Peyer's patch (tissue), 4 donors: Measurements from ENCODE around the gene TMEM176A. TPM values are rescaled to one million over a fixed set of nuclear protein-coding genes. Genes with fewer than 3 reads are reported as not detected.

ENCODE experiments used
- DNase-seq, 3 donors: peaks; one replicate each; pipeline ENCODE4 v3.0.0-alpha.2; 2017 to 2019
- H3K27ac ChIP-seq, 4 donors: fragments of 200-600 bp; sonication (generic); one replicate each; pipeline ENCODE4 v1.5.1; 2016 to 2019
- H3K27me3 ChIP-seq, 2 donors: fragments of 200-600 bp; sonication (generic); one replicate each; pipeline ENCODE4 v1.5.1; 2019
- H3K36me3 ChIP-seq, 3 donors: fragments of 200-600 bp; sonication (generic); one replicate each; pipeline ENCODE4 v1.5.1; 2016 to 2019
- H3K4me1 ChIP-seq, 4 donors: fragments of 200-600 bp; sonication (generic); one replicate each; pipeline ENCODE4 v1.5.1; 2016 to 2019
- H3K4me3 ChIP-seq, 4 donors: fragments of 200-600 bp; sonication (generic); 1 replicate in 3 of 4; 2 replicates in 1 of 4; pipeline ENCODE4 v1.5.1; 2016 to 2019; ENCODE audit warnings: mild to moderate bottlenecking in 1 of 4
- H3K9me3 ChIP-seq, 4 donors: fragments of 200-600 bp; sonication (generic); one replicate each; pipeline ENCODE4 v1.5.1; 2016 to 2019; ENCODE audit warnings: mild to moderate bottlenecking in 1 of 4
- CTCF ChIP-seq, 6 experiments: fragments of 450-650 bp in 4 of 6; fragments of 200-600 bp in 2 of 6; sonication (generic) in 1 of 6; IDR thresholded peaks; one replicate each; pipeline ENCODE4 v1.5.1; 2017 to 2019; ENCODE audit warnings: antibody characterized with exemption in 6 of 6, mild to moderate bottlenecking in 3 of 6, moderate library complexity in 1 of 6
- POLR2A ChIP-seq, 2 donors: fragments of 450-650 bp; IDR thresholded peaks; one replicate each; pipeline ENCODE4 v1.5.1; 2017; ENCODE audit warnings: antibody characterized with exemption in 2 of 2, mild to moderate bottlenecking in 2 of 2, moderate library complexity in 2 of 2
- total RNA-seq, 4 donors: library from RNA; depleted of rRNA; stranded (reverse); fragments of >200 nt; gene quantifications; one replicate each; pipeline ENCODE4 v1.1.0, GENCODE V29; 2016

The TMEM176A gene
- total RNA-seq, 4 donors from 2014 or later, result 88.3 to 338 (median 232) TPM

- Histone ChIP-seq H3K27ac (peak overlapping the region; percentile 26 to 67 (median 60)), H3K36me3 (no peaks in the 10 kb centered on the region), H3K9me3 (no peaks in the 10 kb centered on the region), H3K27me3 (no peaks in the 10 kb centered on the region), H3K4me3 (no peak overlapping the region), H3K4me1 (peaks cover 0 to 12% (median 0%) of the 10 kb centered on the region in 4 donors)
- DNase-seq, result peak in 2 of 3 donors; percentile 51 to 78
- no peak for TF ChIP-seq POLR2A (IDR thresholded peaks at IDR 0.05)
- TF ChIP-seq CTCF (IDR thresholded peaks at IDR 0.05), result no peak
Observed at GRCh38 chr7:150755473-150756099, 45.0 kb upstream of the TMEM176A start.

GRCh38 chr7:150756166-150756565 lies 44.4 kb upstream of the TMEM176A start:
- Histone ChIP-seq H3K27me3 (no peaks in the 10 kb centered on the region), H3K4me1 (peaks cover 0 to 12% (median 0%) of the 10 kb centered on the region in 4 donors), H3K36me3 (no peaks in the 10 kb centered on the region), H3K9me3 (no peaks in the 10 kb centered on the region), H3K27ac (peak overlapping the region; percentile 26 to 67 (median 60)), H3K4me3 (no peak overlapping the region)
- no peak for DNase-seq
- TF ChIP-seq CTCF (IDR thresholded peaks at IDR 0.05) (no peak), POLR2A (IDR thresholded peaks at IDR 0.05) (no peak)

- Histone ChIP-seq H3K4me3 (no peak overlapping the region), H3K27ac (peak overlapping the region in 2 of 4 donors; percentile 26 to 62), H3K4me1 (peaks cover 0 to 12% (median 0%) of the 10 kb centered on the region in 4 donors), H3K36me3 (no peaks in the 10 kb centered on the region), H3K27me3 (no peaks in the 10 kb centered on the region), H3K9me3 (no peaks in the 10 kb centered on the region)
- no peak for DNase-seq
- TF ChIP-seq CTCF (IDR thresholded peaks at IDR 0.05), result peak in 5 of 6 experiments; percentile 49 to 73 (median 64)
- no peak for TF ChIP-seq POLR2A (IDR thresholded peaks at IDR 0.05)
Observed at GRCh38 chr7:150756858-150757257, 43.7 kb upstream of the TMEM176A start.

GRCh38 chr7:150759479-150759878 lies 41.1 kb upstream of the TMEM176A start:
- H3K27me3 ChIP-seq, result no peaks in the 10 kb centered on the region
- H3K4me1 ChIP-seq, result peaks cover 0 to 6% (median 0%) of the 10 kb centered on the region in 4 donors
- TF ChIP-seq CTCF (IDR thresholded peaks at IDR 0.05) (no peak), POLR2A (IDR thresholded peaks at IDR 0.05) (no peak)
- no peak overlapping the region for H3K4me3 ChIP-seq
- H3K27ac ChIP-seq, result no peak overlapping the region
- H3K36me3 ChIP-seq, result no peaks in the 10 kb centered on the region
- H3K9me3 ChIP-seq, result no peaks in the 10 kb centered on the region
- no peak for DNase-seq

DNA sequence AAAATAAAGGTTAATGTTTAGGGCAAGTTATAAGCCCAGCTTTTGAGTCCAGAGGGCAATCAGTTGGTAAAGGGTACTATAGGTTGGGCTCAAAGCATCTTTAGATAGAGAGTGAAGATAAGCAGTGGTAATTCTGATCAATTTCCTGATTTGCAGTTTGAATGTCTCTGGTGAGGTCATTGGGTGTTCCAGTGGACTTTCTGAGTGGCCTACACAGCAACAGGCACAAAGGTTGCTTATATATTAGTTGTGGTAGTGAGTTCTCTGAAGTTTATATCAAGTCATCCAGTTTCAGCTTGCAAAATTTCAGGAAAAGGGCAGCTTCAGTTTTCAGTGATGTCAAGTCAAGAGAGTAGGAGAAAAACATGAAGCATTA lies 34.2 kb upstream of the TMEM176A start:
- Histone ChIP-seq H3K4me1 (peaks cover 0 to 5% (median 0%) of the 10 kb centered on the region in 4 donors), H3K4me3 (no peak overlapping the region), H3K9me3 (no peaks in the 10 kb centered on the region), H3K27me3 (no peaks in the 10 kb centered on the region), H3K27ac (peak overlapping the region in 2 of 4 donors; percentile 40 to 49), H3K36me3 (no peaks in the 10 kb centered on the region)
- no peak for DNase-seq
- TF ChIP-seq POLR2A (IDR thresholded peaks at IDR 0.05) (no peak), CTCF (IDR thresholded peaks at IDR 0.05) (no peak)
